CD1c-positive myeloid dendritic cell (primary cell): ENCODE data around the gene PPP1R1A.

Experiments
- DNase-seq: peaks from one replicate; pipeline ENCODE4 v3.0.0-alpha.2; 2016; ENCODE audit errors: extremely low spot score

PPP1R1A gene

GRCh38 chr12:54535474-54535873, 53.0 kb downstream of the PPP1R1A start:
- DNase-seq, result no peak

GRCh38 chr12:54529581-54529980, 58.9 kb downstream of the PPP1R1A start:
- no peak for DNase-seq
